GOT3 (cell line): ENCODE data around the gene RTN4RL1.

ENCODE experiments used
- DNase-seq: peaks from one replicate; lab custom pipeline; 2025; ENCODE audit warnings: mixed read lengths; lab: John Stamatoyannopoulos, UW

RTN4RL1 gene

DNA sequence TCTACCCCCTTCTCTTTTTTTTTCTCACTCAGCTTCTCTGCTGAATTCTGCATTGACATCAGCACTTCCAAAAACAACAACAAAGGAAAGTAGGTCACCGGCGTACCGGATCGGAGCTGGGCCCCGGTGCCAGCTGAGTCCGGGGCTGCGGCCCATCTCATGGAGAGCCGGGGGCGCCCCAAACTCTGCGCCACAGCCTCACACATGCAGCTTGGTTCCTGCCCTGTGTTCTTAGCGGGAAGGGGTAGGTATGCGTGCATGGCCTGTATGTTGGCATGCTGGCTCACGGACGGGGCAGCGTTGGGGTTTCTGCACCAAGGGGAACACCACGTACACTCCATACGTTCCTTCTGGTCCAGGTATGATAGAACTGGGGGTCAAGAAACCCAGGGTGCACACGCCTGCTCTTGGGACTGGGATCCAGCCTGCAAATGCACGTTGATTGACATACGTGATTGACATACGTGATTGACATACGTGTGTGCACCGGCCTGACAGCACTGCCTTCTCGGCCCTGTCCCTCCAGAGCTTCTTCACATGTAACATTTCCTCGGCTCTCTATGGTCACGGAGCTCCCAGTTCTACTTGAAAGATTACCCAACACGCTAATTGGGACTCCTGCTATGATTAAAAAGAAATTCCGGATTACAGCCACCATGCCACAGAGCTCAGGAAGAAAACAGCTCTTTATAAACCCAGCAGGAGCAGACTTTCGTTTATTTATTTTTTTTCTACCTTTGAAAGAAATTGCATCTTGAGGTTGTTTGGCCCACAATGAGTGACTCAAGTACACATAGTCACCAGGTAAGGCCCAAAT lies 106.6 kb downstream of the RTN4RL1 start:
- DNase-seq = no peak

DNA sequence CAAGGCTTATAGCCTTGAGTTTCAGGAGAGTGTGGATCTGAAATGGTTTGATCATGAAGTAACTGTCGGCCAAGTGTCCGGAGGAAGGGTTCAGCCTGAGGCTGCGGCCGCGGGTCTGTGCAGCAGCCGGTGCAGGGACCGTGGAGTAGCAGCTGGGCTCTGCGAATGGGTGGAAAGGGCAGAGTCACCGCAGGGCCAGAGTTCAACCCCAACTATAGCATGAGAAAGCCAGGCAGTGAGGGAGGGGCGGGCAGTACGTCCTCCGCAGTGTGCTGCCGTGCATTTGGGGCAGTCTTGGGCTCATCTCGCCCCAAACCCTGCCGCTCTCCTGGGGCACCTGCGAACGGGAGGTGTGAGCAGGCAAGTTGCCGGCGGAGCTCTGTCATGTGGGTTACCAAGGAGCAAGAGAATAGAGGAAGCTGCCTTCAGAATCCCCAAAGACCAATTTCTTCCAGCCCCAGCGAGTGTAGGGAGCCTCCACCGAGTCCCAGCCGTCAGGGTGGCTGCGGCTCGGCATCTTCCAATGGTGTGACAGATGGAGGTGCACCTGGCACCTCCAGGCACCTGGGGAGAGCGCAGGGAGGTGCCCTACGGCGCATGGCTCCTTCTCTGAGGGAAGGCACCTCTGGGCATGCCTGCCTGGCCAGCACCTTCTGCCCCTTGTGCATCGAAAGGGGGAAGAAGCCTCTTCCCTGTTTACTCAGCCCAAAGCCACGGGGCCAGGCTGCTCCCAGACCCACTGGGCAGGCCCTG lies 108.0 kb downstream of the RTN4RL1 start:
- no peak for DNase-seq

DNA sequence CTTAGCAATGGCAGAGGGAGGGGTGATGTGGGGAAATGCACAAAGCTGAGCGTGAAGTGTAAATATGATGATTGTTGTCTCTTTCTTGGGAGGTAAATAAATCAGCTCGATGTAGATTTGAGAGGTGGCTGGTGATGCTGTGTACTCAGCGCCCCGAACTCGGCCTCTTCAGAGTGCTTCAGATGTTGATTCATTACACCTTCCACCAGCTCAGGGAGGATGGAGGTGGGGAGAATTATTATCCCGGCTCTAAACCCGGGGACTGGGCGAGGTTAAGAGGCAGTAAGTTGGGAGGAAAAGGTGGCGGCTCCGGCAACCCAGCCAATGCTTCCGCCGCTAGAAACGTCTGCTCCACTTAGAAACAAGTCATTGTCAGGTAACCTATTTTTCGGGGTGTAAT lies 108.8 kb downstream of the RTN4RL1 start:
- no peak for DNase-seq

DNA sequence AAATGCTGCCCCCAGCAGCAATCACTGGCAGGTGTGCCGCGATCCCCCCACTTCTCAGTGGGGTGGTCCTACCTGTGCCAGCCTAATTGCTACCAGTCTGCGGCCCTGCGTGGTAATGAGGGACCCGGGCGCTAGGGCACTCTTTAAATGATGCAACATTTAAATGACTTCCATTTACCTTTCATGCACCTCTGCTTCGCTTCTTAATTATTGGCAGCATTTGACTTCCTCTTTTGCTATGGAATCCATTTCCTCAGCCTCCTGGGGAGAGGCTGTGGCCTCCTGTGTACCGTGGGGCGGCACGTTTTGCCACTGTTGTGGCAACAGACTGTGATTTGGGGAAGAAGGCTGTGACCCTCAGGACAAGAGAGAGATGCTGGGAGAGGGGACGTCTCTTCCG lies 109.2 kb downstream of the RTN4RL1 start:
- no peak for DNase-seq

DNA sequence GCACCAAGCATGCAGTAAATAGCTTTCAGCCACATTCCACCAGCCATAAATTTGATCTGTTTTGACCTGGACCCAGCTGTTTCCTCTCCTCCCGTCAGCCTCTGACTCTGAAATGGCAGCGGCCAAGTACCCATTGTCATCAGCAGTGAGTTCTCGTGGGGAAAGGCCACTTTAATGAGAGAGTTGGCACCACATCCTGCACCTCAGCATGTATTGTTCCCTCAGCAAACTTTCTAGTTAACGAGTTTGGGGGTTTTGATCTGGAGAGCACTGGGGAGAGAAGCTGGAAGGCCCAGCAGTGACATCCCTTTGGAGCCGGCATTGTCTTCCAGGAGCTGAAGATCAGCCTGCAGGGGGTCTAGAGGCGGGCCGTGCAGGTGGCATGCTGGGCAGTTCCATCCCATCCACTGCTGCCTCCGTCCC lies 110.5 kb downstream of the RTN4RL1 start:
- no peak for DNase-seq

DNA sequence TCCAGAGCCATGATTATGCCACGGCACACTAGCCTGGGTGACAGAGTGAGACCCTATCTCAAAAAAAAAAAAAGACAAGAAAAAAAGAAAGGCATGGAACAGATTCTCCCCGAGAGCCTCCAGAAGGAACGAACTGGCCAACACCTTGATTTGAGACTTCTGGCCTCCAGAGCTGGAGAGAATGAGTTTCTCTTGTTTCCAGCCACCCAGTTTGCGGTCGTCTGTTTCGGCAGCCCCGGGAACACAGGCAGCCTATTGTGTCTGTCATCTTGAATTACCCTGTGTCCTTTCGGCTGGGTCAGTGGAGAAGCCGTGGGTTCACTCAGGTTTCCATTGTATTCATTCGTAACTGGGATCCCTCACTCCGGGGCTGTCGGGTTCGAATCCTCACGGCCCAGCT lies 111.4 kb downstream of the RTN4RL1 start:
- no peak for DNase-seq

DNA sequence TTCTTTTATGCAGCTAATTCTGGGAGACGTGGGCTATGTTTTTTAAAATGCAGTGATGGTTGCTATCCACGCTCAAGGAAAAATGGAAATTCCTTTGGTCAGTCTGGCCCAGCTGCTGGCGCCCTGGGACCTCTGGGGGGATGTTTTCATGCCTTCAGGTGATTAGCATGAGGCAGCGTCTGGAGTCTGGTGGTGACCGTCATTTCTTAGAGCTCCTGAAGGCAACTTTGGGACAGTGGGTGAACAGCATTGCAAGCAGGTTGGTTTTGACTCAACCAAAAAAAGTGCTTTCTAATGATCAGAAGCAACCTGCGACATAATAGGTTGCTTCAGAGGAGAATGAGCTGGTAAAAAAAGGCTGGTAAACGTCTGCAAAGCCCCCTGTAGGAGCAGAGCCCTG lies 113.0 kb downstream of the RTN4RL1 start:
- DNase-seq = no peak

DNA sequence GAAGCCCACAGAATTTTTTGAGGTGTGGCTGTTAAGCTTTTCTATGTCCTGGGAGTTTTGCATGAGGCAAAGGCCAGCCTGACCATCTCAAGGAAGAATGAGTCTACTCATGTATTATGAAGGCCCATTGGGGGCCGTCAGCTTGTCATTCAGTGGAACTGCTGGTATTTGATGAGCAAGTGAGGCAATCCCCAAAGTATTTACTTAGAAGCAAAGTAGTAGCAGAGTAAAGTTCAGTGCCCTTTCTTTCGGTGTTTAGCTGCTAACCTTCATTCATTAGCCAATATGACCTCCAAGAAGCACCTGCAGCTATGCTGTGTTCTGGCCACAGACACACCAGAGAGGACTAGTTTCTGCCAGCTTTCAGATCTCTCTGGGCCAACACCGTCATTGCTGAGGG lies 115.1 kb downstream of the RTN4RL1 start:
- no peak for DNase-seq

DNA sequence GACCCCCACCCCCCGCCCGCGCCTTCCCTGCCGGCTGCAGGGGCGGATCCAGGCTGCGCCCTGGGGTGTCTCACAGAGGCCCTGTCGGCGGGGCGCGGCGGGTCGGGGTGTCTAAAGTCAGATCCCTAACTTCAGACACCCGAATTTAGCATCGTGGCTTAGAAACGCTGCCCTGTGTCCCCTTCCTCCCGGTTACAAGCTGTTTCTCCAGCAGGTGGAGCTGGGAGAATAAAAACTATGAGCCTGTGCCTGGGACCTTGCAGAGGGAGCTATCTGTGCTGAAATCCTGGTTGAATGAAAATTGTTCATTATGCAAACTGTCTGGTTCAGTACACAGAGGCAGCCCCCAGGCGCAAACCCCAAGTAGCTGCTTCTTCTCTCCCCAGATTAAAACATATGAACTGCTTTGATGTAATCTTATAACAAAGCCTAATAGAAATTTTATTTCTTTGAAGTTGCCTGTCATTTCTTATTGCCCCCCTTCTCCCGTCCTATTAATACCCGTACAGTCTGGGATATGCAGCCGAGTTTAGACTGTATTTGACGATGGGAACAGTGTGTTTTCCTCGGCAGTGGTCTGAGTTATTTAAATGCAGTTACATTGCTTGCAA lies 116.3 kb downstream of the RTN4RL1 start:
- DNase-seq = no peak

DNA sequence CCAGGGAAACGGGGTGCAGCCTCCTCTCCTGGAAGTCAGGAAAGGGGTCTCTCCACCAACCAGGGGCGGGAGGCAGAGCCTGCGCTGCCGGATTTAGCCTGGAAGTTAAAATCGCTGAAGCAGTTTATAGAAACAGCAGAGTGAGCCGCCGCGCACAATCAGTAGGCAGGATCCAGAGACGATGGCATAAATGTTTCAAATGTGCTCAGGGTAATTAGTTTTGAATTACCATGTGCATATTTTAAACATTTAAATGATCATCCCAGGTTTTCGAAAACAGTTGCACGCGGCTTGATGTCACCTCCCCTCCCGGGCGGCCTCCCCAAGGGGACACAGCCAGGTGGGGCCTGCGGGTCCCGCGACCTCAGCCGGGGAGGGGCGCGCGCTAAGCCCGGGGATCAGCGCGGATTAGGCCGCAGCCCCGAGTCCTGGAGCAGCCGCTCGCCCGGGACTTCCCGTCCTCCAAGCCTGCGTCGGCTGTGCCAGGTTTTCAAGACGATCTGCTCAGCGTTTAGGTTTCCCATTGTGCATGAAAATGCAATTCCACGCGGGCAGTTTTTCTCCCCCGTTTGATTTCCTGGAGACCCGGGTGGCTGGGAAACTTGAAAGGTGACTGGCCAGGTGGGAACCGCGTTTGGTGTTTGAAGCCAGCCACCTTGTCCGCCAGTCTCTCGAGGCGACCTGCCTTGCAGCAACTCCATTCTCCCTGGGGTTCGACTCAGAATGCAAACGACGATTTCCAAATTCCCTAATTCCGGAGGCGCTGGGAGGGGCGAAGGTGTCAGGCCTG lies 117.0 kb downstream of the RTN4RL1 start:
- no peak for DNase-seq

DNA sequence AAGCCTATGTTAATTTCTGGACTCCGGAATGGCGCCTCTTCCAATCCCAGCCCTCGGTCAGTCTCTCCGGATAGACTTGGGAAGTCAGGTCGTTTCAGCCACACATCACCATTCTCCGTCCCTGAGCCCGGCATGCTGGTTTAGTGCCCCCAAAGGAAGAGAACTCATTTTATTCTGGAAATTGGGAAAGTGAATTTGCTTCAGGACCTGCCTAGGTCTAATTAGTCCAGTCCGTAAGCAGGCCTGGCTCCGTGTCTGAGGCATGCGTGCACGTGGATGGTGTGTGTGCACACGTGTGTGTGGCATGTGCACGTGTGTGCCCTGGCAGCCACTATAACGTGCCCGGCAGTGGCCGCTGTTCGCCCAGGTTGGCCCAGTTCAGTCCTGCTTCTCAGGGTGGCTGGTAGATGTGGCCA lies 117.9 kb downstream of the RTN4RL1 start:
- DNase-seq = no peak

DNA sequence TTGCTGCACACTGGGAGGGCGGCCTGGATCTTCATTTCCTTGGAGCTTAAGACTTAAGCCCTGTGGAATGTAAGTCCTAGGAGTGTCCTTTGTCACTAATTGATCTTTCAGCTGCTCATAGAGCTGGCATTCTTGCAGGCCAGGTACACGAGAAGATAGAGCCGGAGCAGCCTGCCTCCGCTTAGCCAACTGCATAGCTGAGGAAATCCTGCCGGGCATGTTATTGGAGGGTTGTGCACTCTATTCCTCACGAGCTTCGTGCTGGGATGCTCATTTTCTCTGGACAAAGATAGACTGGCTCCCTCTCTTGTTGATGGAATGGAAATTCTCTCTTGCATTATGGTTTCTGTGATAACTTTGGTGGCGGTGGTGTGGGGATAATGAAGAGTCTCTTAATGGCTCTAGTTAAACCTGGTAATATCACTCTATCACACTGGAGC lies 118.5 kb downstream of the RTN4RL1 start:
- no peak for DNase-seq

DNA sequence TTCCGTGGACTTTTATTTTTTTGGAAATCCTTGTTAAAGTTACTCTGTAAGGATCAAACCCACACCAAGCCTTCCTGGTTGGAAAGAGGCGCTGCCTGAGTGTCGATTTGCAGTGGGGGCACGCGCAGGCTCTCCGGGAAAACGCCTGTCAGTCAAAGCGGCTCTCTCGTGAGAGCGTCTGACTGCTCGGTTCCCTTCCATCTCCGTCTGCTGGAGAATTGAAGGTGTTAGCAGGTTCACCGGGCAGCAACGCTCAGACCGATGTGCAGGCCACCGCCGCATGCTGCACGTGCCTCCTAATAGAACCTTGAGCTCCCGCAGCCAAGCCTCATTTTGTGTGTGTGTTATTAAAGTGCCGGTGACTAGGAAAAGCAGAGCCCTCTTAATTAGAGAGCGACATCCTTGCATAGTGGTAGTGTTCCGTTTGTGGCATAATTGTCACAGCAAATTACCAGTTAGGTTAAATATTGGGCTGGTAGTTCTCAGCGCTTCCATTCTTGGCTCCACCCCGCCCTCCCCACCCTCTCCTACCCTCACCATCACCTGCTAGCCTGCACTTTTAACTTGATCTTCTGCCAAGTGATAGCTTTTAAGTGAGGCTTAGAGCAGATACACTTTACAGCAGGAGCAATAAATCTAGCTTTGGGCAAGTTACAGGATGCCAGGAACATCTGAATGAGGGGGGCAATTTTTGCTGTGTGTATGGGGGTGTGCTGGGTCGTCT lies 119.8 kb downstream of the RTN4RL1 start:
- DNase-seq = no peak

DNA sequence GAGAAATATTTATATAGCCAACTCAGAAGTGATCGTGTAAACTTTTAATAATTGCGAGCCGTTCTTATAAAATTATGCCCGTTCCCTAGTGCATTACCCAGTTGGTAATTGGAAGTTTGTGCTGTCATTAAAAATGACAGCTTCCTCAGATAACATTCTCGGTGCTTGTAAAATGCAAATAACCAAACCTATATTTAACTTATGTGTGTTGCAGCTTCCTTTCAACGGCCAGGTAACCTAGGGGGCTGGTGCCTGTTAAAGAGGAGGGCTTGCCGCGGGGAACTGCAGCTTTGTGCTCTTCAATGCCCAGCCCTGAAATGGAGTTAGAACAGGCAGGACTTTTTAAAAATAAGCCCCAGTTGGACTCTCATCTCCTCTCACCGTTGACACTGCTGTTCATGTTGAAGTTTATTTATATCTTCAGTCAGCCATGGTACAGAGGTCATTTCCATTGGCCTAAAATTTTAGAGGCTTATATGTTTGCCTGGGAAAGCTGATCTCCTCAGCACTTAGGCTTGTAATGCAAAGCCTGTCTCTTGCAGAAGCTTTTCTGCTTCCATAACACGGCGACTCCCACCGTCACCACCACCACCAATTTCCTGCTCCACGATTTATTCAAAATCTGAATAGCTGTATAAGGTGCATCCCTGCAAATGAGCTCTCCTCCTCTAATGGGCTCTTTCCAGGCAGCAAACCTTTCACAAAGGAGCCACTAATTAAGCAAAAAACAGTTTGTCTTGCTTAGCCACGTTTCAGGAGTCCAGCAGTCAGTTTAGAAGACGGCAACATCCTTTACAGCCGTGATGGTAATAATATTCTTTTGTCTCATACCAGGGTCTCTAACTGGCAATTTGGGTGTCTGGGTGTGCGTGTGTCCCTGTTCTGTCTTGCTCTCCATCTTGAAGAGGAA lies 120.6 kb downstream of the RTN4RL1 start:
- DNase-seq = no peak

DNA sequence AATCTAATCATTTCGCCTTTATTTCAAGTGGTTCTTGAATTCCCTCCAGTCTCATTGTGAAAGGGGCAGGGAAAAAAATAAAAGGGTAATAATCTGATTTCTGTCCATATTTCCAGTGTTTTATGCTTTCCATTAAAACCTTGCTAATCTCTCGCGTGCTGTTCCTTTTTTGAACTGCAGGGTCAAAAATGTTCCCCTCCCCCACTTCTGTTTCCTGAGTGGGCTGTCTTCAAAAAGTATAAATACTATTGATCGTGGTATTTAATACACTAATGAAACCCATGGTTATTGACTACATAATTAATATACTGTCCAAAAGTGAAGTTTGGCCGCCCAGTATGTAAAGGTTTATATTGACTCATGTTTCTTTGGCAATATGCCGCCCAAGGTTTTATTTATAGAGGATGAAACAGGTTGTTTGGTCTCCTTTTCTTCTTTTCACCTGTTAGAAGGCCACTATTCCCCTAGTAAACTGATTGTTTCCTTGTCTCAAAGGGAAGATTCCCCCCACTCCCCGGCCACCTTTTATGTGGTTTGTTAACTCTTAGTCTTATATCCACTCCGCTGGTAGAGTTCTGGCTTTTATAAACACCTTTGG lies 125.6 kb downstream of the RTN4RL1 start:
- no peak for DNase-seq

DNA sequence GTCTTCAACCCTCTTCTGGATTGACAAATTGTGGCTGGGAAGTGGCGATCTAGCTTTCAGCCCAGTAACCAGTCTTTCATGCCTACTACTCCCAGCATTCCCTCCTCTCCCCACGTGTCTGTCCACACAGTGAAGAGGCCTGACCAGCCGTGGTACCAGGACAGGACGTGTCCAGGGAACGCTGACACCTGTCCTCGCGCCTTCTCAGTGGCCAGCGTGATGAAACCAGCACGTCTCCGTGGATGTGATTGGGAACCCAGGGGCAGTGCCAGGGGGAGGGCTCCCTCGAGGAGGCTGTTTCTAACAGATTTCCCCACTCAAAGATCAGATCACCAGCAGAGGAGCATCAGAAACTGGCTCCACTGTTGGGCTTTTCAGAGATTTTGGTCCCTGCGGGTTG lies 126.3 kb downstream of the RTN4RL1 start:
- DNase-seq = no peak

DNA sequence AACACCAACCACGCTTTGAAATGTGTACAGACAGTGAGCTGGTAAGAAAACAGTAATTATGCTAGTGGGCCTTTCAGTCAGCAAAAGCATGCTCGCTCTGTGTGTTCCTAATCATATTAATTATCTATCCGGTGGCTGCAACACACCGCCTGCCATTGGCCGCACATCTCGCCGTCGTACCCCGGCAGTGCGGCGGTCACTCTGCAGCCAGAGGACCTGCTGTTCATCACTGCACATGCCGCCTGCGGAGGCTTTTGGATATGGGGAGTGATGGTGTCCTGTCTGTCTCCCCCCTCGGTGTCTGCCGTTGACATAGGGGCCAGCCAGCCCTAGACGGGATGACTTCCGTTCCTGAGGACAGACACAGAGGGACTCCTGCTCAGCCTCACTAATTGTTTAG lies 126.8 kb downstream of the RTN4RL1 start:
- DNase-seq = no peak

DNA sequence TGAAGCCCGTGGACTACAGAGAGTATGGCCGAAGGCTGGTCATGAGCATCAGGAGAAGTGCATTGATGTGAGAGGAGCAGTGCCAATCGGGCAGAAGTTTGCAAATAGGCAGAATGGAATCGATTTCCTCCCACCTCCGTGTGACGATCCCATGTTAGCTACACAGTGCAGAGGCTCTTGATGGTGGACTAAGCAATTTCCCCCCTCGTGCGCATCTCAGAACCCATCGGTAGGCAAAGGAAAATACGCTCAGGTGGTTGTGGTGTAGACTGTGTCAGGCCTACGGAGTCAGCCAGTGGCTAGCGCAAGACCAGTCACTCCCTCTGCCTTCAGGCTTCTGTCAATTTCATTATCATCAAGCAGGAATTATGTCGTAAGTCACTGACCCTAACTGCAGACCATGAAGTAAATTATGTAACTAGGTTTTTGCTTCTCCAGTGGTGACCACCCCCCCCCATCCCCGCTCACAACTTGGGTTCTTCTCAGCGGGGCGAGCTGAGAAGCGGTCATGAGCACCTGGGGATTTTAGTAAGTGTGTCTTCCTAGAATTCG lies 128.0 kb downstream of the RTN4RL1 start:
- no peak for DNase-seq

DNA sequence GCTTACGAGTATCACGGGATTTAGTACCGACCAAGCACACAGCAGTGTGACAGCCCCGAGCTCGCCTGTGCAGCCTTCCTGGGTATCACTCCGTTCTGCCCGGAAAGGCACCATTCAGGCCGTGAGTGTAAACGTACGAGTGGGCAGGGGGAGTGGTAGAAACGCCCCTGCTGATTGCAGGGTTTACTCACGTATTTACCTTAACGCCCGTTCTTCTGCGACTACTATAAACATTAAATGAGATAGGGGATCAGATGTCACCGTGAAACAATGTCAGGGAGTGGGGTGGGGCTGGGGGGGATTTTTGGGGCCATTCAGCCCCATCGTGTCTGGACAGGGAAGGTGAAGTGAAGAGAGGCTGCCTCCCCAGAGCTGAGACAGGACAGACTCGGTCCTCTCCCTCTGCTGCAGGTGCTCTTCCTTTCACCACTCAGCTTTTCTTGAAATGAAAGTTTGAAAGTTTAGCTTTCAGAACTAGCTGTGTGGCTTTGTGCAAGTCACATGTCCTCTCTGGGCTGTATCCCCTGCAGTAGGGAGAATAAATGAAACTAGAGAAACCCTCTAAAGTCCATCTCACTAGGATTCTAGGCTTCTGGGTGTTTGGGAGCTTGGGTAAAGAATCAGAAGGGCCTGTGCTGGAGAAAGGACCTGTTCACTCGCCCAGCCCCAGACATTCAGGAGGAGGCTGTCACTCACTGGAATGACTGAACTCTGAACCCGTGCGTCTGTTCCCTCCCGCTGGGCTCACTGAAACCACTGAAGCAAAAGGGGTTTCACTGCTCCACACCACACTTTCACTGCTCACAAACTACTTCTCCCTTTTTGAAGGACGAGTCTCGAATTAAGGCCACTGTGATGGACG lies 128.7 kb downstream of the RTN4RL1 start:
- no peak for DNase-seq
